HepG2 (cell line): Measurements from ENCODE around the gene HSPB6. TPM values are rescaled to one million over a fixed set of nuclear protein-coding genes. Genes with fewer than 3 reads are reported as not detected.

ENCODE experiments used
- ATAC-seq: fragments of 200-7000 bp; cut with Tn5 transposase; 3 replicates; pipeline ENCODE4 v1.9.1; 2020; ENCODE audit warnings: mild to moderate bottlenecking, moderate library complexity
- BruUV-seq: library from RNA; stranded (reverse); fragments of 400-500 nt; replicated peaks from 2 replicates; lab custom pipeline; 2021; lab: Mats Ljungman, UMichigan
- CTCF ChIA-PET: fragments of 300-600 bp; formaldehyde crosslinking; extraction: SDS; loops from one replicate; lab custom pipeline; 2021; ENCODE audit warnings: low total read pairs, inconsistent platforms, low intra/inter-chr PET ratio; lab: Yijun Ruan, JAX
- POLR2A ChIA-PET: fragments of 350-600 bp; sonication (Branson Sonifier 250); formaldehyde crosslinking; loops from one replicate; lab custom pipeline; 2020; ENCODE audit warnings: antibody characterized with exemption, inconsistent platforms; lab: Yijun Ruan, JAX
- DNase-seq: peaks from one replicate; pipeline ENCODE4 v3.0.0-alpha.2; 2015; ENCODE audit warnings: low spot score
- FAIRE-seq: peaks from 3 replicates; lab custom pipeline; 2011; peaks lifted over from hg19 to GRCh38; lab: Jason Lieb, UNC
- H2AFZ ChIP-seq: one replicate; pipeline ENCODE4 v1.6.1; 2011; ENCODE audit warnings: low read length, inconsistent platforms
- H3K27ac ChIP-seq: fragments of 300-600 bp; 3 replicates; pipeline ENCODE4 v1.8.0; 2011; ENCODE audit warnings: mixed run types, mild to moderate bottlenecking, mixed read lengths, low read length, inconsistent platforms; ENCODE audit not compliant: insufficient read depth; ENCODE audit errors: extremely low read length
- H3K27me3 ChIP-seq, 2 experiments: fragments of 200-600 bp in 1 of 2; 2 replicates in 1 of 2; 3 replicates in 1 of 2; pipeline versions ENCODE4 v1.6.0 to v1.8.0; 2011; ENCODE audit warnings: low read length in 2 of 2, mild to moderate bottlenecking in 2 of 2, moderate library complexity in 2 of 2, inconsistent platforms in 1 of 2; ENCODE audit not compliant: insufficient read depth in 2 of 2, control insufficient read depth in 1 of 2
- H3K36me3 ChIP-seq, 2 experiments: fragments of 200-600 bp in 1 of 2; replicated peaks in 1 of 2; 2 replicates in 1 of 2; 3 replicates in 1 of 2; pipeline versions ENCODE4 v1.5.1 to v1.8.0; 2011; ENCODE audit warnings: low read length in 2 of 2, inconsistent platforms in 1 of 2; ENCODE audit not compliant: insufficient read depth in 2 of 2, control insufficient read depth in 1 of 2
- H3K4me1 ChIP-seq: 2 replicates; pipeline ENCODE4 v1.5.1; 2012; ENCODE audit warnings: low read length, inconsistent platforms; ENCODE audit not compliant: insufficient read depth
- H3K4me2 ChIP-seq: 2 replicates; pipeline ENCODE4 v1.6.0; 2011; ENCODE audit warnings: low read depth, low read length, inconsistent platforms
- H3K4me3 ChIP-seq, 3 experiments: fragments of 200-600 bp in 1 of 3; sonication (generic), shearing (Covaris generic) in 1 of 3; replicated peaks in 1 of 3; 2 replicates each; pipeline ENCODE4 v1.5.1; 2011 to 2016; ENCODE audit warnings: low read length in 3 of 3, inconsistent platforms in 2 of 3, low read depth in 2 of 3, mild to moderate bottlenecking in 2 of 3, control low read depth in 1 of 3, mixed read lengths in 1 of 3; ENCODE audit not compliant: insufficient read depth in 1 of 3
- H3K79me2 ChIP-seq: one replicate; pipeline ENCODE4 v1.6.1; 2011; ENCODE audit warnings: low read length, inconsistent platforms; ENCODE audit not compliant: insufficient read depth
- H3K9ac ChIP-seq: 2 replicates; pipeline ENCODE4 v1.6.0; 2011; ENCODE audit warnings: mild to moderate bottlenecking, low read depth, low read length, inconsistent platforms; ENCODE audit not compliant: insufficient read depth
- H3K9me3 ChIP-seq: 2 replicates; pipeline ENCODE4 v1.5.1; 2012; ENCODE audit warnings: mild to moderate bottlenecking, low read length
- H4K20me1 ChIP-seq: 2 replicates; pipeline ENCODE4 v1.6.0; 2011; ENCODE audit warnings: inconsistent platforms, mild to moderate bottlenecking, low read length, moderate library complexity; ENCODE audit not compliant: insufficient read depth
- AGO2 ChIP-seq: fragments of 200-400 bp; formaldehyde crosslinking; optimal IDR thresholded peaks from 2 replicates; pipeline ENCODE3; 2017; ENCODE audit warnings: mild to moderate bottlenecking, low read depth, low read length, moderate library complexity
- HNRNPL ChIP-seq: fragments of 200-400 bp; formaldehyde crosslinking; IDR thresholded peaks from 2 replicates; pipeline ENCODE4 v1.6.1; 2017; ENCODE audit warnings: mild to moderate bottlenecking, low read depth, low read length
- NRL ChIP-seq: sonication (generic); formaldehyde crosslinking; IDR thresholded peaks from 2 replicates; pipeline ENCODE4 v1.5.0; 2020; ENCODE audit warnings: missing genetic modification reagents, mild to moderate bottlenecking, moderate library complexity, borderline replicate concordance
- ZNF160 ChIP-seq: sonication (generic); formaldehyde crosslinking; IDR thresholded peaks from 2 replicates; pipeline ENCODE4 v1.8.0; 2022; ENCODE audit warnings: mild to moderate bottlenecking, inconsistent platforms, missing genetic modification reagents
- WGBS: methylation state at CpG from one replicate; pipeline ENCODE4 v1.1.6; 2017; ENCODE audit warnings: low lambda C conversion rate; 5-methylcytosine and 5-hydroxymethylcytosine counted together
- in situ Hi-C: cut with HindIII; loops from 2 replicates; pipeline ENCODE4 v1.10.0; 2017; ENCODE audit warnings: low pct_unique_long_range_greater_than_20kb; ENCODE audit not compliant: extremely low pct_ligation_motif_present
- intact Hi-C: fragments of 100-400 bp; cut with micrococcal nuclease; formaldehyde crosslinking; loops from one replicate; pipeline ENCODE4 v1.10.0; 2022; ENCODE audit not compliant: unreplicated experiment
- polyA plus RNA-seq, 8 experiments: library from polyadenylated mRNA; depleted of rRNA in 3 of 8; stranded (reverse) in 7 of 8; unstranded in 1 of 8; fragments of >200 nt; fragmentation: Illumina TruSeq in 4 of 8; extraction: Trizol in 4 of 8; gene quantifications; 2 replicates each; pipeline versions ENCODE4 v1.2.1 to v1.2.3, GENCODE V29; 2011 to 2016; ENCODE audit warnings: low read depth in 4 of 8, missing spikeins in 1 of 8, mixed read lengths in 1 of 8; ENCODE audit not compliant: insufficient read depth in 1 of 8
- total RNA-seq, 5 experiments: library from RNA; depleted of rRNA; stranded (reverse); fragments of >200 nt; fragmentation: Illumina TruSeq; extraction: Trizol; gene quantifications; 2 replicates each; pipeline ENCODE4 v1.2.3, GENCODE V29; 2016; ENCODE audit warnings: low read depth in 1 of 5
- TF ChIP-seq, protein P1 (sequence below): sonication (generic); formaldehyde crosslinking; IDR thresholded peaks from 2 replicates; pipeline ENCODE4 v1.4.0; 2020; ENCODE audit warnings: mild to moderate bottlenecking, missing genetic modification reagents, borderline replicate concordance

HSPB6 gene
- total and polyA plus RNA-seq, 2 of the 13 experiments (the other 11 are each of a cell fraction or from before 2014, with no cell fraction given): 0.18 TPM; not detected in 1

DNA sequence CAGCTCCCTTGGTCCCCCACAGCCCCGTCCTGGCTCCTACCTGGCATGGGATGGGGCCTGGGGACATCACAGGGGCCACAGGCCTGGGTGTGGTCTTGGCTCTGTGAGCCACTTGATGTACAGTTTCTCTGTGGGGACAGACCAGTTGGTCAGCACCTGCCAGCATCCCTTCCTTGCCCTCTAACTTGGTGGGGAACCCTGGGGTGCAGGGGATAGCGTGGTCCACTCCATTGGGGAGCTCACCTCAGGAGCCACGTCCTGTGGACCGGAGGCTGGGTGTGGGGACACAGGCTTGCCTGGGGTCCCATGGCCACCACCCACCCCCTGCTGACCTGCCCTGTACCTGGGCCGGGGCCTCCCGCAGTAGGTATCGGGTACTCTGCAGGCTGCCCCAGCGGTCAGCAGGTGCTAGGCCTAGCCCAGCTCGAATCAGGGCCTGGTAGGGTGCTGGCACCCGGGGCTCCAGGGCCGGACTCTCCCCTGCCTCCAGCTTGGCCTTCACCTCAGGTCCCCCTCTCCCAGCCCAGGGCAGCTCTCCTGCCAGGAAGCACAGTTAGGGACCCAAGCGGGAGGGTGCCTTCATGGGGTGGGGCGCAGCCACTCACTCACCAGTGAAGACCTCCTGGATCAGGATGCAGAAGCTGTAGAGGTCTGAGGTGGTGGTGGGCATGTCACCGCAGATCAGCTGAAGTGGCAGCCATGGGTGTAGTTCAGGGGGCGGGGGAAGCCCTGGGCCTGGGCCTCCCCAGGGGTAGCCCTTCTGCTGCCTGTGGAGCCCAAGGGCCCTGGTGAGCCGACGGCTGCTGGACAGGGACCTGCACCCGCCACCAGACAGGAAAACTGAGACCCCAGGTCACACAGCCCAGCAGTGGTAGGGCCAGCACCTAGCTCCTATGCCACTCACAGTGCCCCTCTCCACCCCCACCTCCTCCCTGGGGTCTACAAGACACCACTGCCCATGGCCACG, 33.4 kb upstream of the HSPB6 start:
- FAIRE-seq (no peak), ATAC-seq (peak; percentile 2), DNase-seq (no peak)
- H3K4me2 ChIP-seq: peak overlapping the region; percentile 61
- H3K27ac ChIP-seq: no peak overlapping the region
- H3K4me1 ChIP-seq: peaks cover 44% of the 10 kb centered on the region
- peaks cover 0 to 4% of the 10 kb centered on the region in 2 experiments; a peak in 3 of 5 replicates for H3K27me3 ChIP-seq
- ChIA-PET CTCF (no interaction called here), POLR2A (interaction anchor here (0.9 to 1.6 kb wide), 7 partner anchors 22 to 152 kb away, joined by 3 to 6 read pairs (median 3); partner anchors contain the start of genes LIN37, PRODH2 and PSENEN)
- no peaks in the 10 kb centered on the region for H4K20me1 ChIP-seq
- intact Hi-C loops: no loop called here
- no peaks in the 10 kb centered on the region for H3K79me2 ChIP-seq
- WGBS: 82% methylated on average over 5 of the region's 19 CpGs
- TF ChIP-seq AGO2 (peak; percentile 7), NRL (0 out of 2 replicates have a peak, but pooled peaks have one; percentile 14), ZNF160 (no peak), HNRNPL (peak; percentile 3; the same call in 1 of the 2 replicates)
- TF ChIP-seq, protein P1, sequence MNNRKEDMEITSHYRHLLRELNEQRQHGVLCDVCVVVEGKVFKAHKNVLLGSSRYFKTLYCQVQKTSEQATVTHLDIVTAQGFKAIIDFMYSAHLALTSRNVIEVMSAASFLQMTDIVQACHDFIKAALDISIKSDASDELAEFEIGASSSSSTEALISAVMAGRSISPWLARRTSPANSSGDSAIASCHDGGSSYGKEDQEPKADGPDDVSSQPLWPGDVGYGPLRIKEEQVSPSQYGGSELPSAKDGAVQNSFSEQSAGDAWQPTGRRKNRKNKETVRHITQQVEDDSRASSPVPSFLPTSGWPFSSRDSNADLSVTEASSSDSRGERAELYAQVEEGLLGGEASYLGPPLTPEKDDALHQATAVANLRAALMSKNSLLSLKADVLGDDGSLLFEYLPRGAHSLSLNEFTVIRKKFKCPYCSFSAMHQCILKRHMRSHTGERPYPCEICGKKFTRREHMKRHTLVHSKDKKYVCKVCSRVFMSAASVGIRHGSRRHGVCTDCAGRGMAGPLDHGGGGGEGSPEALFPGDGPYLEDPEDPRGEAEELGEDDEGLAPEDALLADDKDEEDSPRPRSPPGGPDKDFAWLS (CRISPR knock-in tag): no peak
- no peak overlapping the region for H2AFZ ChIP-seq
- H3K36me3 ChIP-seq: no peaks in the 10 kb centered on the region
- H3K9me3 ChIP-seq: no peaks in the 10 kb centered on the region
- H3K9ac ChIP-seq: no peak overlapping the region
- in situ Hi-C loops: no loop called here
- H3K4me3 ChIP-seq: peak overlapping the region in 1 of 3 experiments; percentile 34; a peak in 1 of 6 replicates
- no TSS peak for BruUV-seq
